Right renal pelvis (tissue), 4 donors: ENCODE measurements around the gene GUCY2D. TPM values are rescaled to one million over a fixed set of nuclear protein-coding genes. Genes with fewer than 3 reads are reported as not detected.
A peak's percentile ranks its signal among the peaks of the same experiment; 100 is the strongest.
"Not testable (repeated sequence)": the region's sequence is repeated elsewhere in the genome, so short reads cannot be mapped to it uniquely, and the experiment has no call there.

Experiments used
- DNase-seq, 4 donors: peaks; one replicate each; pipeline ENCODE4 v3.0.0-alpha.2; 2013; ENCODE audit warnings: low read depth in 4 of 4, low spot score in 3 of 4, missing footprints in 1 of 4
- polyA plus RNA-seq, 4 donors: library from polyadenylated mRNA; unstranded; fragments of 120-200 nt; gene quantifications; one replicate each; pipeline ENCODE4 v1.2.1, GENCODE V29; 2013; ENCODE audit not compliant: insufficient read length in 4 of 4

Gene GUCY2D
- polyA plus RNA-seq, 4 donors = 0.35 to 0.56 (median 0.37) TPM; not detected in 1

DNA sequence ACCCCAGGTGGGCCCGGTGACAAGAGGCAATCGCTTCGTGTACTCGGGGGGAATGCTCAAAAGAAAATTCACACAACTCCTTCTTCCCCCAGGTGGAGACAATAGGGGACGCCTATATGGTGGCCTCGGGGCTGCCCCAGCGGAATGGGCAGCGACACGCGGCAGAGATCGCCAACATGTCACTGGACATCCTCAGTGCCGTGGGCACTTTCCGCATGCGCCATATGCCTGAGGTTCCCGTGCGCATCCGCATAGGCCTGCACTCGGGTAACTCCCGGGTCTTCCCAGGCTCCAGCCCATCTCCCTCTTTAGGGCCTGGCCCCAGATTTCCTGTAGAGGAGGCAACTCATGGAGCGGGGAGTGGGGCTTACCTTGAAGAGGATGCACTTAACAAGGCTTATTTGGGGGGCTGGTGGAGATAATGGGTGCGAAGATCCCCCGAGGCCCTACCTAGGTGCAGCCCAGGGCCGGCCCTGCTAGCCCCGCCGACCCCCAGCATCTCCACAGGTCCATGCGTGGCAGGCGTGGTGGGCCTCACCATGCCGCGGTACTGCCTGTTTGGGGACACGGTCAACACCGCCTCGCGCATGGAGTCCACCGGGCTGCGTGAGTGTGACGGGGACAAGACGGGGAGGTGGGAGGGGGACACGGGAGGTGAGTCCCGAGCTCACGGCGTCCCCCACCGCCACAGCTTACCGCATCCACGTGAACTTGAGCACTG, 13.0 kb downstream of the GUCY2D start:
- DNase-seq = no peak

DNA sequence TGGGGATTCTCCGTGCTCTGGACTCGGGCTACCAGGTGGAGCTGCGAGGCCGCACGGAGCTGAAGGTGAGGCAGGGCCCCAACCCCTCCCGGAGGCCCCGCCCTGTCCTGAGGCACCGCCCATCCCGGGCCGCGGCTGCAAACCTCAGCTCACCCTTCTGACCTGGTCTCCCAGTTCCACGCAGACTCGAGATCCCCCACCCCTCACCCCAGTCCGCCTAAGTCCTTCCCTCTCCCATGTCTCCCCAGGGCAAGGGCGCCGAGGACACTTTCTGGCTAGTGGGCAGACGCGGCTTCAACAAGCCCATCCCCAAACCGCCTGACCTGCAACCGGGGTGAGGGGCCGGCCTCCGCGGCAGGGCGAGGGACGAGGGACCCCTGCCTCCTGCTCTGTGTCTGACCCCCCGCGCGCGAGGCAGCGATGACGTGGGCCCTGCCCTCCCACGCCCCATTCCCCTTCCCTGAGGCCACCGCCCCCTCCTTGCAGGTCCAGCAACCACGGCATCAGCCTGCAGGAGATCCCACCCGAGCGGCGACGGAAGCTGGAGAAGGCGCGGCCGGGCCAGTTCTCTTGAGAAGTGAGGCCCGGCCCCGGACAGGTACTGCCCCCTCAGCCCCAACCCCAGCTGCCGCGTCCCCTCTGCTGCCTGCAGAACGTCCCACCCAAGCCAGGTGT, 13.7 kb downstream of the GUCY2D start:
- no peak for DNase-seq

DNA sequence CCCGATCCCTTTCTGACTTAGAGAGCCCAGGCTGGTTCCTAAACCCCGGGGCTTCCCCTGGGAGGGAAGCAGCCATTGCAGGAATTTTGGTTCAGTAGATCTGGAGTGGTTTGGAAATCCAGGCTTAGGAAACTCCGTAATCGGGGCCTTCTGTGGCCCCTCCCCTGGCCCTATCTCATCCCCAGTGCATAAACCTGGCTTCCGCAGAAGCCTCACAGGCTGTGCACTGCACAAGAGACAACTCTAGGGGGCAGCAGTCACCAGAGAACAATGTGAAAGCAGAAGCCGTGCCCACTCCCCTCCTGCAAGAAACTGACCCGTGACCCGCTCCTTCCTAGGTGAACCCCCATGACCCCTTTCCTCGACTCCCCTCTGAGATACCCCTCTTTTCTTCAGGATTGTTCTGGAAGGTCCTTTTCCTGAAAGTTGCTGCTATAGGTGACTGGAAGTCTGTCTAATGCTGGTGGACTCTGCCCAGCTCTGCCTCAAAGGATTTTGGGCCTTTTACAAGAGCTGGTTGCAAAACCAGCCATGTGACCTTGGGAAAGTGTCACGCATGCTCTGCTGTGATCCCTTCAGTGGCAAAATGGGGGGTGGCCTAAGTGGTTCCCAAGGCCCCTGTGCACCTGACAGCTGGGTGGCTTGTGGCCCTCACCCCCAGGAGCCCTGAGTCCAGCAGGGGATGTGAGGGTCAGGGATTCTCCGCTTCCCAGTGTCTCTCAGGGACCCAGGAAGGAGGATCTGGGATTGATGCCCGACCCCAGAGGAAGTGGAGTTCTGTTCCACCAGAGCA, 14.4 kb downstream of the GUCY2D start:
- DNase-seq = peak in 1 of 4 donors; percentile 28

DNA sequence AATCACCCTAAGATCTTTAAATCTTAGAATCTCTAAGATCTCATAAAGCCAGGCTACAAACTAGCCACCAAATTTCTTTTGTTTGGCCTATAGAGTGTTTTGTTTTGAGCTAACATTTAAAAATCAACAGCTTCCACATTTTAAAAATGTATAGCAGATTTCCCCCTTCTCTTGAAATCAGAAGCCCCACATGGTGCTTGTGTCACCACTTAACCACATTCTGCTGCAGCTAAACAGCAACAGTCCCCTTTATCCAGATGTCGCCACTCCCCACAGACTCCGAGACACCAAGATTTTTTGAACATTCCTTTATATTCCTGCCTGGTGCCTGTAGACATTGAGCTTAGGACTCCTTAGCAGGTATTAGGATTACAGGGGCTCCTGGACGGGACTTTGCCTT, 16.0 kb downstream of the GUCY2D start:
- DNase-seq = no peak

DNA sequence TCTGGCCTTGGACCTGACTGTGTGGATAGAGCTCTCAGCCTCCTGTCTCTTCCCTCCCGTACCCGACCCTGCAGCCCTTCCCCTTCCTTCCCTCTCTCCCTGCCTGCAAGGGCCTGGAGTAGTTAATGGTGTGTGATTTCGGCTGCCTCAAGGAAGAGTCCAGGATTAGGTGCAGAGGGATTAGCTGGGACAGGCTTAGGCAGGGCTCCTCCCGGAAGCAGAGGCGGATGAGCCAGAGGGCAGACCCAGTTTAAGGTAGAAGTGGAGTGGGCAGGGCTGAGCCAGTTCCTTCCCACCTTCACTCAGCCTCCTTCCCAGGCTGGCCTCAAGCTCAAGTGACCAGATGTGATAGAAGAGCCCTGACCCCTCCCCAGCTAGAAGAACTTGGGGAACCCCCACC, 16.8 kb downstream of the GUCY2D start:
- DNase-seq = no peak

DNA sequence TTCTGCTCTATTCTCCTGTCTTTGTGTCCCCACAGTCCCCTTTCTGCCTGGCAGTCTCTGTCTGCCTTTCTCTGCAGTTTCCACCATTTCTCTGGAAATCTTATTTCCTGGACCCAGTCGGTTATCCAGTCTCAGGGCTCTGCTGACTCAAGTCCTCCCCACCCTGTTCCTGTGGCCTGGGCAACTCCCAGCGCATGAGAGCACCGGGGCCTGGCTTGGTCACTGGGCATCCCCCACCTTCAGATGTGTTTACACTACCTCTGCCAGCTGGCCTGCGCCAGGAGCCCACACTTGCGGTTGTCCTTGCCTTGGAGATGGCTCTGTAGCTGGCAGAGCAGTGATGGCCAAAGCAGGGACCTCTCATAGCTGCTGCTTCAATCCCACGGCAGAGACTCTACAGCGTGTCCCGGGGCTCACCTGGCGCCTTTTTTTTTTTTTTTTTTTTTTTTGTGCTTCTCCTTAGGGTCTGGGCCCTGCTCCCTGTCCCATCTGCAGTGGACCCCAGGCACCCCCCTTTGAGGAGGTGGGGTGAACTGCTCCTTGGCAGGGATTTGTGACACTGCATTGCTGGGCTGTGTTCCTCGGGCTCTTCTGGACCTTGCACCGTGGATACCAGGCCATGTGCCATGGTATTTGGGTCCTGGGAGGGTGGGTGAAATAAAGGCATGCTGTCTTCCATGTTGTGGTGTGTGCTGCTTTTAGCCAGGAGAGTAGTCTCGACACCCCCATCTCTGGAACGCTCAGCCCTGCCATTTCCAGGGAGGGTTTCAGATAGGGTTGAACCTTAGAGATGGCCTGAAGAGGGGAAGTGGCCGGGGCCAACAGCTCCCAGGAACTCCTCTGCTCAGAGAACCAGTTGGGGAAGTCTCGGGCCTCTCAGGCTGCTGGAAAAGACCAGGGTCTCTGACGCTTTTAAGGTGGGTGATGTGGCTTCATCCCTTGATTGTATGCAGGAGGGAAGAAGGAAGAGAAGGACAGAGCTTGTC, 17.5 kb downstream of the GUCY2D start:
- DNase-seq = no peak

DNA sequence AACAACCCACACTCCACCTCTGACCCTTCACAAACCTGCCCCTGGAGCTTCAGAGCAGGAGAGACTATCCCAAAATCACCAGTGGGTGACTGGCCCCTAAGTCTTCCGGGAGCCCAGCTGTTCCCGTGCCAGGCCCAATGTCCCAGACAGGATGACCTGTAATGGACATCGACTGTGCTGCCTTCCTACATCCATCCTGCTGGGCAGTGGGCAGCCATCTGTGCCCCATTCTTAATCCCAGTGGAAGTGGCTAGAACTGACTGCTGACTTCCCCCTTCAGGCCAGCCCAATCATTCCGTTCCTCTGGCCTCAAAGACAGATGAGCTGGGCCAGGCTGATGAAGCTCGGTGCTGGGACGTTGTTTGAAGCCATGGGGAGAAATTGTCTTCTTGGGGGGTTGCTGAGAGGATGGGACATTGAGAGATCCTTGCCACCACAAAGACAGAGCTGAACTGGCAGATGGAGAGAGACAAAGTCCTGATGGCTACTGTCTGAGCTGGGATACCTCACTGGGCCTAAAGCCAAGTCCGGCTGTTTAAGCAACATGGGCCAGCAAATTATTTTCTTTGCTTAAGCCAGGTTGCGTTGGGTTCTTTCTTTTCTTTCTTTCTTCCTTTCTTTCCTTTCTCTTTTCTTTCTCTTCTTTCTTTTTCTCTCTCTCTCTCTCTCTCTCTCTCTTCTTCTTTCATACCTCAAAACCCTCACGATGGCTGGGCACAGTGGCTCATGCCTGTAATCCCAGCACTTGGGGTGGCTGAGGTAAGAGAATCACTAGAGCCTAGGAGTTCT, 18.6 kb downstream of the GUCY2D start:
- no peak for DNase-seq

DNA sequence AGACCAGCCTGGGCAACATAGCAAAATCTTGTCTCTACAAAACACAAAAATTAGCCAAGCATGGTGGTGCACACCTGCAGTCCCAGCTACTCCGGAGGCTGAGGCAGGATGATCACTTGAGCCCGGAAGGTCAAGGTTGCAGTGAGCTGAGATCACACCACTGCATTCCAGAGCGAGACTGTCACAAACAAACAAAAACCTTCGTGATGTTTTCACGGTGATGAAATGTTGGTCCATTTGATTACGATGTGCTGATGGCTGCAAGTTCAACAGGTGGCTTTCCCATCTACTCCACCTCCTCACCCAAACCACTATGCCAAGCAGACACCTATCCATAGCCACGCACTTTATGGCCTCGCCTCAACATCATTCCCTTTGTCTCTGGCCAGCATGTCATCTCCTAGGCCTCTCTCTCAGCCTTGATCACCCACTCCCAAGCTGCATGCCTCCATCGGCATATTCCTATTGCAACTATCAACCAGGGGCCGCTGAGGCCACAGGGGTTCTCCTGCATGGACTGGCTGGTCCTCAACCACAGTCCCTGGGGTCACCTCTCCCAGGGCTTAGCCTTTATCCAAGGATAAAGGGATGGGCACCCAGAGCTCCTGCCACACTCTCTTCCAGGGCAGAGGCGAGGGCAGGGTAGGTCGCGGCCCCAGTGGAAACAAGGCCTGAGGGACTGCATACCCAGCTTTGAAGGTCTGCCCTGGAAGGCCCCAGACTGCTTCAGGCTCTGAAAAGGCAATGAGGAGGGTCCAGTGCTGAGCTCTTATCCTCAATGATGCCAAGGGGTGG, 19.3 kb downstream of the GUCY2D start:
- DNase-seq = no peak

DNA sequence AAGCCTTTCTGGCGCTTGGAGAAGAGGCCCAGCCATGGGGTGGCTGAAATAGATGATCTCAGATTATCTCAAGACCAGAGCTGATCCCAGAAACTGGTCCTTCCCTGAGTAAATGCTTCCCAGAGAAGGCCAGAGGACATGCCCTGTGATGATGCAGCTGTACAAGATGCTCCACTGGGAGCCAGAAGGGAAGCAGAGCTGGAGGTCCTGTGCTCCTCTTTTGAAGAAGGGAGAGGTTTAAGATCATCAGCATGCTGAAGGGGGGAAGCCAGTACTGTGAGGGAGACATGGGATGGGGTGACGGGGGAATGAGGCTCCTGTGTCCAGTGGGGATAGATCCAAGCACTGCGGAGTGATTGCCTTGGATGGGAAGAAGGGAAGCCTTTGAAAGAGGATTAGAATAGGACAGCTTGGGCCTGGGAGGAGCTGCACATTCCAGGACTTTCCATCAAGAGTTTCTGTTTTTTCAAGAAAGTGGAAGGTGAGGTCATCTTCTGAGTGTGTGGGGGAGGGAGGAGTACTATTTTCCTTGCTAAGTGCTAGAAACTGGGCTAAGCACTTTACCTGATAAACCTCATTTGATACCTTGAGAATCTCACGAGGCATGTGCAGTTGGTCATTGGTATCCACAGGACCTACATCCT, 20.1 kb downstream of the GUCY2D start:
- no peak for DNase-seq

DNA sequence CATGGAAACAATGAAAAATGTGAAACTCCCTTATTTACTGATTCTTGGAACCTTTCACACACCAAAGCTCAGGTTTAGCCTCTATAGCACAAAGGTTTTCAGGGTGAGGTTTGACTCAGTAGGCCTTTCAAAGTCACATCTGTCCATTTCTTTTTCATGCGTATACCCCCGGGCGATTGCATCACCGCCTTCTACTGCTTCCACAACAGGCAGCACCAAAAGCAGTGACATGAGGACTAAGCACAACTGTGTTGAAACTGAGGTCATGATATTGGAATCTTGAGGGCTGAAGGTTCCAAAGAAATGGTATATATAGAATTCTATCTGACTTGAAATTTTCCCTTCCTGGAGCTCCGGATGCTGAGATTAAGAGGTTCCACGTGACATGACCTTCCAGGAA, 21.7 kb downstream of the GUCY2D start:
- not testable (repeated sequence) for DNase-seq

DNA sequence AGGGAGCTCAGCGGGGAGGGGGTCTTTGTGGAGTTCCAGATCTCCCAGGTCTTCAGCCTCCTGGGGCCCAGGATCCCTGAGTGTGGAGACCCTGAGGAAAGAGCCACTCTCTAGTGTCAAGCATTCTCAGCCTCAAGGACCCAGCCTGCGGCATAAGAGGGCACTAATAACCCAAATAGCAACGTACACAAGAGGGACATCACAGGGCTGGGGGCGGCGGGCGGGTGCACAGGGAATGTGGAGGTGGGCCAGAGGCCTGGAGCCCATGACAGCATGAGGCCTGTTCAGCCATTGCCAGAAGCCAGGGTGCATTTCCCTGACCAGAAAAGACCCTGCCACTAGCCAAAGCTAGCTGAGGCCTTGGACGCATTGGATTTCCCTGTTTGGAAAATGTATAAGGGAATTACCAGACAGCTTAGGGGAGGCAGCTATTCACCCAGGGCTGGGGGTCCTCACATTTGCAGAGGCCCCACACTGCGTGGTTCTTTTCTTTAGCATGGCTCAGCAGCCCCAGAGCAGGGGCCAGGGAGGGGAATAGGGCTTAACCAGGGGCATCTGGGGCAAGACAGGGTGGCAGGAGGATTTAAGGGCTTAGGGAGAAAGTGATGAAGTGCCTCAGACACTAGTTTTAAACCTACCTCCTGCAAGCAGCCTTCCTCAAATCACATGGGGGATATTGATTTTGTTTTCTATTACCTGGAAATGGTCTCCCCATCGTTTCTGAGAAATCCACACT, 22.9 kb downstream of the GUCY2D start:
- no peak for DNase-seq

DNA sequence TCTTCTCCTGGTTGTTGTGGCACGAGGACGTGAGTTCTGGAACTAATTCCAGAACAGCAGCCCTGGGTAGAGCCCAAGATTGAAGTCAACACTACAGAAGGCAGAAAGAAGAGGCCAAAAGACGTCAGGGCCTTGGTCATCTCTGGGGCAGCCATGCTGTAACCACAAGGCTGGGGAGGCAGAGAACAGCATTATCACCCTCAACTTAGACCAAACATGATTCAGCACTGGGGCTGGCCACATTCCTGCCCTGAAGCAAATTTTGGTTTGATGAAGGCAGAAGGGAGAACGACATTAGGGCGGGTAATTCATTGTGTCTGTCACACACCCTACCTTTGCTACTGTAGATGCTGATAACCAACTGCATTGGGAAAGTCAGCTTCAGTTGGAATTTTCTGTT, 26.7 kb downstream of the GUCY2D start:
- no peak for DNase-seq

DNA sequence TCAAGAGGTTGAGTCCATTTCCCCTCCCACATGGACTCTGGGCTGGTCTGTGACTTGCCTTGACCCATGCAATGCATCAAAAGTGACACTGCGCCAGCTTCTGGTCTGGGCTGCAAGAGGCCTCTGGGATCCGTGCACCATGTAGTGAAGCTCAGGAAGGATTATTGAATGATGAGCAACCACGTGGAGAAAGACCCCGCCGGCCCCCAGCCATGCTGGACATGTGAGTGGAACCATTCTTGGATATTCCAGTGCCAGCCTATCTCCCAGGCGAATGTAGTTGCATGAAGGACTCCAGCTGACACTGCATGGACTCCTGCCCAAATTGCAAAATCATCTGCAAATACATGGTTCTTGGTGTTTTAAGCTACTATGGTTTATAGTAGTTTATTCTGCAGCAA, 28.8 kb downstream of the GUCY2D start:
- DNase-seq = no peak

DNA sequence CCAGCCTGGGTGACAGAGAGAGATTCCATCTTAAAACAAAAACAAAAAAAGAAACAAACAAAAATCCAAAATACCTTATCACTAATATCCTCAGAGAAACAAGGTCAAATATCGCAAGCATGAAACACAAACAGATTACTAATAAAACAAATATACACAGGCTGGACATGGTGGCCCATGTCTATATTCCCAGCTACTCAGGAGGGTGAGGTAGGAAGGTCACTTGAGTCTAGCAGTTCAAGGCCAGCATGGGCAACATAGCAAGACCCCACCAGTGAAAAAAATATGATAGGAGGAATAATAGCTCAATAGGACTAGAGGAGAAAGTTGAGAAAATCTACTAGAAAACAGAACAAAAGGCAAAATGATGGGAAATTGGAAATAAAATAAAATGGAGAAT, 29.5 kb downstream of the GUCY2D start:
- DNase-seq = no peak

DNA sequence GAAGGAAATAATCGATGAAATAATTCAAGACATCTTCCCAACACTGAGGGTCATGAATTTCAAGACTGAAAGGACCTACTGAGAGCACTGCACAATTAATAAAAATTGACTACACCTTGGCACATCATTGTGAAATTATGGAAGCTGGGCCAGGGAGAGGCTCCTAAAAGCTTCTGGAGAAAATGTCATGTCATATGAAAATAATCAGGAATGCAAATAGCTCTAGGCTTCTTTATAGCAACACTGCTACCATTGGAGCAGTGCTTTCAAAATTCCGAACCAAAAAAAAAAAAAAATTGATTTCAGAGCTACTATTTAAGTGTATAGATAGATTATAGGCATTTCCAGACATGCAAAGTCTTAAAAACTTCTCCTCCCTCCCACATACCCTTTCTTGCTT, 30.0 kb downstream of the GUCY2D start:
- DNase-seq = no peak

DNA sequence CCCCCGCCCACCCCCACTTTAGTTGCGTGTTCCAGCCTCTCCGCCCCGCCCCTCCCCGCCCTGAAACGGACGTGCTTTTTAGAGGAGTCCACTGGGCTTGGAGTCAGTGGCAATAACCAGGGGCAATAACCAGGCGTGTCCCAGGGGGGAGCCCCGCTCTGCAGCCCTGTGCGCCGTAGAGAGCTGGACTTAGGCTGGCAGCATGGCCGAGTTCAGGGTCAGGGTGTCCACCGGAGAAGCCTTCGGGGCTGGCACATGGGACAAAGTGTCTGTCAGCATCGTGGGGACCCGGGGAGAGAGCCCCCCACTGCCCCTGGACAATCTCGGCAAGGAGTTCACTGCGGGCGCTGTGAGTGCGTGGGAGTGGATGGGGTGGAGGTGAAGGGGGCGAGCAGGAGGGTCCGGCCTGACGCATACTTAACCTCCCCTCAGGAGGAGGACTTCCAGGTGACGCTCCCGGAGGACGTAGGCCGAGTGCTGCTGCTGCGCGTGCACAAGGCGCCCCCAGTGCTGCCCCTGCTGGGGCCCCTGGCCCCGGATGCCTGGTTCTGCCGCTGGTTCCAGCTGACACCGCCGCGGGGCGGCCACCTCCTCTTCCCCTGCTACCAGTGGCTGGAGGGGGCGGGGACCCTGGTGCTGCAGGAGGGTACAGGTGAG, 36.7 kb downstream of the GUCY2D start, which contains the start of gene ALOX15B:
ALOX15B (plus strand) TSS at position 106 of the 657 bp plus-strand sequence; CDS start at position 203, 97 bp downstream.
- no peak for DNase-seq

DNA sequence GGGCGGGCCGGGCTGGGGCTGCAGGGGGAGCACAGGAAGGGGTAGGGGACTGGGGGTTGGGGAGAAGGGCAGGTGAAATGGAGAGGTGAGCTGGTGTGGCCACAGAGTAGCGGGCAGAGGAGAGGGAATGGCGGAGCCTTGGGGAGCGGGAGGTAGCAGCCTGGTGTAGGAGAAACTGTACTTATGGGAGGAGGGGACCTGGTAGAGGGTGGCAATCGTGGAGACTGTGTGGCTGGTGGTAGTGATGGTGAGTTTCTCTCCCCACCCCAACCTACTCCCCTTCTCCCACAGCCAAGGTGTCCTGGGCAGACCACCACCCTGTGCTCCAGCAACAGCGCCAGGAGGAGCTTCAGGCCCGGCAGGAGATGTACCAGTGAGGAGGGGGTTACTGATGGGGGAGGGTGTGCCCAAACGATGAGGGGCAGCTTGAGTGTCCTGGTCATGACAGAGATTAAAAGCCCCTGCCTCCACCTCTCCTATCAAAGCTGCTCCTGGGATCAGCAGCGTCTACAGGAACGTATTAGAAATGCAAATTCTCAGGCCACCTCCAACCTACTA, 37.3 kb downstream of the GUCY2D start:
- no peak for DNase-seq
